ENCODE data around the gene TCERG1. TPM values are rescaled to one million over a fixed set of nuclear protein-coding genes. Genes with fewer than 3 reads are reported as not detected.

The TCERG1 gene
- total RNA-seq, 1 experiment from 2014 or later = 75.9 TPM

DNA sequence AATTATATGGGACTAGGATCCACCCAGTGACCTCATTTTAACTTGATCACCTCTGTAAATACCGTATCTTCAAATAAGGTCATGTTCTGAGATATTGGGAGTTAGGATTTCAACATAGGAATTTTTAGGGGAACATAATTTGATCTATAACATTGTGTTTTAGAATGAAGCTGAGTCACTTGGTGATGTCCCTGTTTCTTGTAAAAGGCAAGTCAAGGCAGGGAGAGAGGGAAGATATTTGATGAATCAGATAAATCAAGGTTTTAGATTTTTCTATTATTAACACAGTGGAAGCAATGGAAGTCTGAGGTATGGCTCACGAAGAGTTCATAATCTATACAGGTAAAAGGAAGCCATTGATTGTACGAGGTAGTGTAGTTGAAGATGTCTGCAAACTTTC lies 80.7 kb downstream of the TCERG1 start:
- CTCF ChIA-PET = no interaction called here
- H3K27me3 ChIP-seq (ENCODE audit: control insufficient read depth, insufficient read depth, low read length) = peaks cover 17% of the 10 kb centered on the region
- no peaks in the 10 kb centered on the region for H3K9me3 ChIP-seq (ENCODE audit: control insufficient read depth, insufficient read depth, low read depth, low read length)
- POLR2A ChIA-PET = no interaction called here
- no peaks in the 10 kb centered on the region for H3K4me1 ChIP-seq (ENCODE audit: control insufficient read depth, insufficient read depth, low read length)
- no peak for DNase-seq (ENCODE audit: low read depth, low spot score)
- intact Hi-C loops (cut with micrococcal nuclease; ENCODE audit: unreplicated experiment) (no loop called here), in situ Hi-C loops (cut with HindIII; ENCODE audit: low pct_unique_long_range_greater_than_20kb, low sequenced_read_pairs) (loop anchor here (25.0 kb wide), 1 partner anchor 835 kb away; no protein-coding TSS in a partner anchor)
- H3K36me3 ChIP-seq (ENCODE audit: control insufficient read depth, insufficient read depth, low read length) = no peaks in the 10 kb centered on the region
- no peak for ATAC-seq
- TF ChIP-seq POLR2AphosphoS5 (IDR thresholded peaks at IDR 0.05; ENCODE audit: low read depth, low read length) (no peak), SIN3A (IDR thresholded peaks at IDR 0.05; ENCODE audit: borderline replicate concordance, insufficient read depth, low read depth, low read length) (no peak), TCF7L2 (IDR thresholded peaks at IDR 0.05; ENCODE audit: low read depth, low read length) (no peak)
- TF ChIP-seq, protein P1, sequence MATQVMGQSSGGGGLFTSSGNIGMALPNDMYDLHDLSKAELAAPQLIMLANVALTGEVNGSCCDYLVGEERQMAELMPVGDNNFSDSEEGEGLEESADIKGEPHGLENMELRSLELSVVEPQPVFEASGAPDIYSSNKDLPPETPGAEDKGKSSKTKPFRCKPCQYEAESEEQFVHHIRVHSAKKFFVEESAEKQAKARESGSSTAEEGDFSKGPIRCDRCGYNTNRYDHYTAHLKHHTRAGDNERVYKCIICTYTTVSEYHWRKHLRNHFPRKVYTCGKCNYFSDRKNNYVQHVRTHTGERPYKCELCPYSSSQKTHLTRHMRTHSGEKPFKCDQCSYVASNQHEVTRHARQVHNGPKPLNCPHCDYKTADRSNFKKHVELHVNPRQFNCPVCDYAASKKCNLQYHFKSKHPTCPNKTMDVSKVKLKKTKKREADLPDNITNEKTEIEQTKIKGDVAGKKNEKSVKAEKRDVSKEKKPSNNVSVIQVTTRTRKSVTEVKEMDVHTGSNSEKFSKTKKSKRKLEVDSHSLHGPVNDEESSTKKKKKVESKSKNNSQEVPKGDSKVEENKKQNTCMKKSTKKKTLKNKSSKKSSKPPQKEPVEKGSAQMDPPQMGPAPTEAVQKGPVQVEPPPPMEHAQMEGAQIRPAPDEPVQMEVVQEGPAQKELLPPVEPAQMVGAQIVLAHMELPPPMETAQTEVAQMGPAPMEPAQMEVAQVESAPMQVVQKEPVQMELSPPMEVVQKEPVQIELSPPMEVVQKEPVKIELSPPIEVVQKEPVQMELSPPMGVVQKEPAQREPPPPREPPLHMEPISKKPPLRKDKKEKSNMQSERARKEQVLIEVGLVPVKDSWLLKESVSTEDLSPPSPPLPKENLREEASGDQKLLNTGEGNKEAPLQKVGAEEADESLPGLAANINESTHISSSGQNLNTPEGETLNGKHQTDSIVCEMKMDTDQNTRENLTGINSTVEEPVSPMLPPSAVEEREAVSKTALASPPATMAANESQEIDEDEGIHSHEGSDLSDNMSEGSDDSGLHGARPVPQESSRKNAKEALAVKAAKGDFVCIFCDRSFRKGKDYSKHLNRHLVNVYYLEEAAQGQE (IDR thresholded peaks at IDR 0.05; ENCODE audit: insufficient read depth in 1 of 2, low read depth in 2 of 2, low read length in 1 of 2) = no peak
- TF ChIP-seq, protein P2, sequence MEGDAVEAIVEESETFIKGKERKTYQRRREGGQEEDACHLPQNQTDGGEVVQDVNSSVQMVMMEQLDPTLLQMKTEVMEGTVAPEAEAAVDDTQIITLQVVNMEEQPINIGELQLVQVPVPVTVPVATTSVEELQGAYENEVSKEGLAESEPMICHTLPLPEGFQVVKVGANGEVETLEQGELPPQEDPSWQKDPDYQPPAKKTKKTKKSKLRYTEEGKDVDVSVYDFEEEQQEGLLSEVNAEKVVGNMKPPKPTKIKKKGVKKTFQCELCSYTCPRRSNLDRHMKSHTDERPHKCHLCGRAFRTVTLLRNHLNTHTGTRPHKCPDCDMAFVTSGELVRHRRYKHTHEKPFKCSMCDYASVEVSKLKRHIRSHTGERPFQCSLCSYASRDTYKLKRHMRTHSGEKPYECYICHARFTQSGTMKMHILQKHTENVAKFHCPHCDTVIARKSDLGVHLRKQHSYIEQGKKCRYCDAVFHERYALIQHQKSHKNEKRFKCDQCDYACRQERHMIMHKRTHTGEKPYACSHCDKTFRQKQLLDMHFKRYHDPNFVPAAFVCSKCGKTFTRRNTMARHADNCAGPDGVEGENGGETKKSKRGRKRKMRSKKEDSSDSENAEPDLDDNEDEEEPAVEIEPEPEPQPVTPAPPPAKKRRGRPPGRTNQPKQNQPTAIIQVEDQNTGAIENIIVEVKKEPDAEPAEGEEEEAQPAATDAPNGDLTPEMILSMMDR (IDR thresholded peaks at IDR 0.05) = no peak
- no peak overlapping the region for H3K4me3 ChIP-seq (ENCODE audit: low read depth in 2 of 2, low read length in 2 of 2)
- no peak overlapping the region for H3K27ac ChIP-seq (ENCODE audit: low read length)
- no TSS peak for BruUV-seq (replicated peaks)

DNA sequence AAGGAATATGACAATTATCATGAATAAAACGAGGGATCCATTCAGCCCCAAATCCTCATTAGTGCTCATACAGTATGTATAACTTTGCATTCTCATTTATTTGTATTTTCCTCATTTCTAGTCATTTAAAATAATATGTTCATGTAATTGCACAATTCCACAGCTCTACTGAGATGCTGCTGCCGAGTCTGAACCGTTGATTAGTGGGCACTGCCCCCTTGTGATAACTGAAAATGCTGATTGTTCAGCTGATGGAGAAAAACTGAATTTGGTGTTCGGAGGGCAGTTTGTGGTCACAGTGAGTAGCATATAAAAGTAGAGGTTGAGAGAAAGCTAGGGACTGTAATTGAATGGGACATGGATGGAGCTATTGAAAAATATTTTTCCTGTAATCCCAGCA lies 81.1 kb downstream of the TCERG1 start:
- in situ Hi-C loops (cut with HindIII; ENCODE audit: low pct_unique_long_range_greater_than_20kb, low sequenced_read_pairs) (loop anchor here (25.0 kb wide), 1 partner anchor 834 kb away; no protein-coding TSS in a partner anchor), intact Hi-C loops (cut with micrococcal nuclease; ENCODE audit: unreplicated experiment) (no loop called here)
- no peaks in the 10 kb centered on the region for H3K9me3 ChIP-seq (ENCODE audit: control insufficient read depth, insufficient read depth, low read depth, low read length)
- CTCF ChIA-PET = no interaction called here
- BruUV-seq (replicated peaks) = no TSS peak
- TF ChIP-seq, protein P2 (IDR thresholded peaks at IDR 0.05) = peak; percentile 14; the same call in 1 of the 2 replicates
- TF ChIP-seq POLR2AphosphoS5 (IDR thresholded peaks at IDR 0.05; ENCODE audit: low read depth, low read length) = no peak
- TF ChIP-seq TCF7L2 (IDR thresholded peaks at IDR 0.05; ENCODE audit: low read depth, low read length) = no peak
- no peak for TF ChIP-seq SIN3A (IDR thresholded peaks at IDR 0.05; ENCODE audit: borderline replicate concordance, insufficient read depth, low read depth, low read length)
- TF ChIP-seq, protein P1 (IDR thresholded peaks at IDR 0.05; ENCODE audit: insufficient read depth in 1 of 2, low read depth in 2 of 2, low read length in 1 of 2) = no peak
- ATAC-seq (no peak), DNase-seq (ENCODE audit: low read depth, low spot score) (no peak)
- peaks cover 17% of the 10 kb centered on the region for H3K27me3 ChIP-seq (ENCODE audit: control insufficient read depth, insufficient read depth, low read length)
- no peaks in the 10 kb centered on the region for H3K36me3 ChIP-seq (ENCODE audit: control insufficient read depth, insufficient read depth, low read length)
- no peak overlapping the region for H3K4me3 ChIP-seq (ENCODE audit: low read depth in 2 of 2, low read length in 2 of 2)
- no peak overlapping the region for H3K27ac ChIP-seq (ENCODE audit: low read length)
- no peaks in the 10 kb centered on the region for H3K4me1 ChIP-seq (ENCODE audit: control insufficient read depth, insufficient read depth, low read length)
- POLR2A ChIA-PET = no interaction called here
